OCI-LY1 (cell line): ENCODE data around the gene POU5F1.

Experiments
- H2AFZ ChIP-seq: fragments of 200-600 bp; sonication (generic), shearing (Covaris generic); 2 replicates; pipeline ENCODE4 v1.6.0; 2014; ENCODE audit warnings: antibody characterized with exemption, mild to moderate bottlenecking, low read length
- H3F3A ChIP-seq: fragments of 200-600 bp; sonication (generic), shearing (Covaris generic); 2 replicates; pipeline ENCODE4 v1.6.0; 2014; ENCODE audit warnings: mild to moderate bottlenecking, antibody characterized with exemption, low read length, moderate library complexity; ENCODE audit not compliant: insufficient read depth
- H3K27ac ChIP-seq: fragments of 200-600 bp; sonication (generic); 2 replicates; pipeline ENCODE4 v1.5.1; 2014; ENCODE audit warnings: low read length, mixed run types, mild to moderate bottlenecking, low read depth; ENCODE audit not compliant: poor library complexity, severe bottlenecking
- H3K27me3 ChIP-seq: fragments of 200-600 bp; sonication (generic); 2 replicates; pipeline ENCODE4 v1.6.0; 2014; ENCODE audit warnings: antibody characterized with exemption, mild to moderate bottlenecking, low read length, moderate library complexity; ENCODE audit not compliant: insufficient read depth
- H3K36me3 ChIP-seq: fragments of 200-600 bp; sonication (generic); 2 replicates; pipeline ENCODE4 v1.6.1; 2014; ENCODE audit warnings: mild to moderate bottlenecking, antibody characterized with exemption, low read length, moderate library complexity, mixed read lengths; ENCODE audit not compliant: insufficient read depth
- H3K4me1 ChIP-seq: fragments of 200-600 bp; sonication (generic); 2 replicates; pipeline ENCODE4 v1.5.1; 2014; ENCODE audit warnings: mild to moderate bottlenecking, low read length, moderate library complexity; ENCODE audit not compliant: insufficient read depth, severe bottlenecking
- H3K4me2 ChIP-seq: fragments of 200-600 bp; sonication (generic), shearing (Covaris generic); 2 replicates; pipeline ENCODE4 v1.6.1; 2014; ENCODE audit warnings: low read length
- H3K4me3 ChIP-seq: fragments of 200-600 bp; sonication (generic); 2 replicates; pipeline ENCODE4 v1.5.1; 2014; ENCODE audit warnings: low read length, low read depth, mild to moderate bottlenecking, mixed read lengths; ENCODE audit not compliant: poor library complexity, severe bottlenecking
- H3K79me2 ChIP-seq: fragments of 200-600 bp; shearing (Covaris generic); 2 replicates; pipeline ENCODE4 v1.6.1; 2016; ENCODE audit warnings: mixed run types, low read length, mixed read lengths; ENCODE audit not compliant: insufficient read depth
- H3K9ac ChIP-seq: fragments of 200-600 bp; sonication (generic), shearing (Covaris generic); 2 replicates; pipeline ENCODE4 v1.6.1; 2014; ENCODE audit warnings: mild to moderate bottlenecking, low read length, mixed read lengths
- H3K9me2 ChIP-seq: fragments of 200-600 bp; sonication (generic), shearing (Covaris generic); 2 replicates; pipeline ENCODE4 v1.6.1; 2014; ENCODE audit warnings: low read depth, mild to moderate bottlenecking, low read length, mixed read lengths
- H3K9me3 ChIP-seq: fragments of 200-600 bp; shearing (Covaris generic); 2 replicates; pipeline ENCODE4 v1.6.1; 2014; ENCODE audit warnings: low read length, mixed read lengths
- H4K20me1 ChIP-seq: fragments of 200-600 bp; sonication (generic), shearing (Covaris generic); 2 replicates; pipeline ENCODE4 v1.6.0; 2016; ENCODE audit warnings: mild to moderate bottlenecking, low read length; ENCODE audit not compliant: insufficient read depth
- CTCF ChIP-seq: fragments of 200-600 bp; sonication (generic), shearing (Covaris generic); IDR thresholded peaks from 2 replicates; pipeline ENCODE4 v1.5.1; 2017; ENCODE audit warnings: mild to moderate bottlenecking, antibody characterized with exemption, low read length, moderate library complexity, mixed read lengths
- EZH2 ChIP-seq: fragments of 200-600 bp; sonication (generic), shearing (Covaris generic); IDR thresholded peaks from 2 replicates; pipeline ENCODE4 v1.8.0; 2017; ENCODE audit warnings: borderline replicate concordance, mixed run types, mild to moderate bottlenecking, antibody characterized with exemption, low read length, moderate library complexity, mixed read lengths

POU5F1 gene

DNA sequence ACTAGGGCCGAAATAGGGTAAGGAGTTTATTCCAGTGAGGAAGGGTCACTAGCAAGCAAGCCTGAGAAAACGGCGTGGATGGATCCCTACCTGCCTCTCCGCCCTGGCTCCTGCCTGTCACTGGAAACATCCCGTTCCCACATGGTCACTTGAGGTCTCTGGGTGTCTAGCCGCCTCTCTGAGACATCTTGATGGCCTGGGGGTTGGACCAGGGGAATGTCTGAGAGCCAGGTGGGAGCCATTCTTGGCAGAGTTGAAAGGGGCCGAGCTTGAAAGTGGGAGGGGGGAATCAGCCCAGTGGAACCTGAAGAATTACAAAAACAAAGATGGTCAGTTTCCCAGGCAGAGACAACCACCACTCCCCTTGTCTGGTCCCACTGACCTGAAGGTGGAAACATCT lies 13.8 kb downstream of the POU5F1 start:
- Histone ChIP-seq H4K20me1 (no peaks in the 10 kb centered on the region), H3K4me3 (no peak overlapping the region), H3F3A (no peaks in the 10 kb centered on the region), H2AFZ (no peak overlapping the region), H3K4me2 (peak overlapping the region; percentile 94), H3K9ac (peak overlapping the region; percentile 84; the same call in 1 of the 2 replicates), H3K79me2 (peaks cover 6% of the 10 kb centered on the region; the same call in 1 of the 2 replicates), H3K4me1 (peaks cover 49% of the 10 kb centered on the region), H3K27ac (no peak overlapping the region), H3K27me3 (no peaks in the 10 kb centered on the region), H3K9me3 (no peaks in the 10 kb centered on the region), H3K9me2 (no peaks in the 10 kb centered on the region), H3K36me3 (peaks cover 34% of the 10 kb centered on the region)
- TF ChIP-seq EZH2 (no peak), CTCF (no peak)

DNA sequence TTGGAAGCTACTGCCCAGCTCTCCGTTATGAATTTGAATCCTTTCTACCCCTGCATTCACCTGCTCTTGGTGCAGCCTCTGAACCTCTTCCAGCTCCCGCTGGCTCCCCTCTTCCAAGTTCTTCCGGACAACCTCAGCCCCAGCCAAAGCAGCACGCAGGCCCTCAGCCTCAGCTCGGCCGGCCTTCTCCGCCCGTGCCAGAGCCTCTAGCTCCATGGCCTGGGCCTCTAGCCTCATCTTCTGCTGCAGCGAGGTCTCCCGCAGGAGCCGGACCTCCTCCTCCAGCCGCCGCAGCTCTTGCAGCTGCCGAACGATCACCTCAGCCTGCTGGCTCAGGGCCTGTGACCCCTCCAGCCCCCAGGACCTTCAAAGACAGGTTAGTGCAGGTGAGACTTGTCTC lies 16.0 kb downstream of the POU5F1 start:
- no peaks in the 10 kb centered on the region for H3K27me3 ChIP-seq
- no peak overlapping the region for H3K4me3 ChIP-seq
- H3K9me2 ChIP-seq, result no peaks in the 10 kb centered on the region
- peaks cover 27% of the 10 kb centered on the region for H3K4me1 ChIP-seq
- no peaks in the 10 kb centered on the region for H3F3A ChIP-seq
- no peaks in the 10 kb centered on the region for H4K20me1 ChIP-seq
- no peak overlapping the region for H2AFZ ChIP-seq
- no peaks in the 10 kb centered on the region for H3K9me3 ChIP-seq
- H3K36me3 ChIP-seq, result peaks cover 34% of the 10 kb centered on the region
- no peaks in the 10 kb centered on the region for H3K79me2 ChIP-seq
- H3K9ac ChIP-seq, result no peak overlapping the region
- no peak overlapping the region for H3K4me2 ChIP-seq
- H3K27ac ChIP-seq, result no peak overlapping the region
- no peak for TF ChIP-seq EZH2
- TF ChIP-seq CTCF, result no peak

GRCh38 chr6:31152781-31153180 lies 17.7 kb downstream of the POU5F1 start:
- Histone ChIP-seq H3K4me3 (no peak overlapping the region), H2AFZ (no peak overlapping the region), H4K20me1 (no peaks in the 10 kb centered on the region), H3K4me2 (no peak overlapping the region), H3K27me3 (no peaks in the 10 kb centered on the region), H3K4me1 (peaks cover 26% of the 10 kb centered on the region), H3K36me3 (peaks cover 34% of the 10 kb centered on the region), H3K9me3 (no peaks in the 10 kb centered on the region), H3K27ac (peak overlapping the region; percentile 63), H3F3A (no peaks in the 10 kb centered on the region), H3K9me2 (no peaks in the 10 kb centered on the region), H3K9ac (no peak overlapping the region), H3K79me2 (no peaks in the 10 kb centered on the region)
- TF ChIP-seq CTCF, result no peak
- no peak for TF ChIP-seq EZH2
